SK-N-SH (cell line): ENCODE data around the gene SNAPC1. TPM values are rescaled to one million over a fixed set of nuclear protein-coding genes. Genes with fewer than 3 reads are reported as not detected.

ENCODE experiments used
- CTCF ChIA-PET: fragments of 300-600, 350-600 bp; formaldehyde crosslinking; extraction: SDS; loops from one replicate; lab custom pipeline; 2021; lab: Yijun Ruan, JAX
- POLR2A ChIA-PET: fragments of 350-600 bp; sonication (Branson Sonifier 250); formaldehyde crosslinking; extraction: SDS; loops from one replicate; lab custom pipeline; 2020; ENCODE audit warnings: antibody characterized with exemption, inconsistent platforms; lab: Yijun Ruan, JAX
- DNase-seq: peaks from one replicate; pipeline ENCODE4 v3.0.0; 2012
- H2AFZ ChIP-seq: fragments of 200-600 bp; sonication (generic); 2 replicates; pipeline ENCODE4 v1.8.1; 2016; ENCODE audit warnings: antibody characterized with exemption, mild to moderate bottlenecking, low read depth
- H3F3A ChIP-seq: fragments of 200-600 bp; sonication (generic); replicated peaks from 2 replicates; pipeline ENCODE3; 2016; ENCODE audit warnings: antibody characterized with exemption, mild to moderate bottlenecking; ENCODE audit not compliant: insufficient read depth
- H3K27ac ChIP-seq, 2 experiments: fragments of 200-500 bp in 1 of 2; fragments of 200-600 bp in 1 of 2; sonication (Bioruptor generic) in 1 of 2; sonication (generic), shearing (Covaris generic) in 1 of 2; 2 replicates each; pipeline versions ENCODE4 v1.5.1 to v1.6.1; 2014 to 2016; ENCODE audit warnings: low read depth in 2 of 2, inconsistent platforms in 1 of 2, low read length in 1 of 2, mild to moderate bottlenecking in 1 of 2, mixed read lengths in 1 of 2
- H3K27me3 ChIP-seq: fragments of 200-600 bp; sonication (generic), shearing (Covaris generic); 2 replicates; pipeline ENCODE4 v1.6.1; 2016; ENCODE audit warnings: mixed run types; ENCODE audit not compliant: insufficient read depth
- H3K36me3 ChIP-seq, 2 experiments: fragments of 200-500 bp in 1 of 2; fragments of 200-600 bp in 1 of 2; sonication (Bioruptor generic) in 1 of 2; sonication (generic) in 1 of 2; replicated peaks in 1 of 2; 2 replicates each; pipeline versions ENCODE3 to v1.5.1; 2014 to 2016; ENCODE audit warnings: low read length in 1 of 2, mild to moderate bottlenecking in 1 of 2; ENCODE audit not compliant: insufficient read depth in 2 of 2, control insufficient read depth in 1 of 2
- H3K4me1 ChIP-seq, 2 experiments: fragments of 200-500 bp in 1 of 2; fragments of 200-600 bp in 1 of 2; sonication (Bioruptor generic) in 1 of 2; sonication (generic), shearing (Covaris generic) in 1 of 2; 2 replicates each; pipeline versions ENCODE4 v1.5.1 to v1.6.1; 2014 to 2016; ENCODE audit warnings: low read depth in 1 of 2, low read length in 1 of 2, mixed run types in 1 of 2; ENCODE audit not compliant: insufficient read depth in 2 of 2, control insufficient read depth in 1 of 2
- H3K4me2 ChIP-seq: fragments of 200-600 bp; sonication (generic), shearing (Covaris generic); 2 replicates; pipeline ENCODE4 v1.6.1; 2017; ENCODE audit warnings: mixed run types
- H3K4me3 ChIP-seq, 2 experiments: fragments of 200-500 bp in 1 of 2; fragments of 200-600 bp in 1 of 2; sonication (Bioruptor generic) in 1 of 2; sonication (generic), shearing (Covaris generic) in 1 of 2; 2 replicates each; pipeline versions ENCODE4 v1.5.1 to v1.8.1; 2014 to 2016; ENCODE audit warnings: low read depth in 2 of 2, inconsistent platforms in 1 of 2, low read length in 1 of 2, mild to moderate bottlenecking in 1 of 2, mixed read lengths in 1 of 2, moderate library complexity in 1 of 2
- H3K79me2 ChIP-seq: fragments of 200-600 bp; sonication (generic); 2 replicates; pipeline ENCODE4 v1.8.1; 2017; ENCODE audit warnings: mild to moderate bottlenecking; ENCODE audit not compliant: insufficient read depth
- H3K9ac ChIP-seq: fragments of 200-600 bp; sonication (generic); 2 replicates; pipeline ENCODE4 v1.6.1; 2017; ENCODE audit warnings: mixed run types
- H3K9me2 ChIP-seq: fragments of 200-600 bp; sonication (generic); 2 replicates; pipeline ENCODE4 v1.6.1; 2017; ENCODE audit warnings: mixed run types
- H3K9me3 ChIP-seq: fragments of 200-600 bp; sonication (generic); 2 replicates; pipeline ENCODE4 v1.6.1; 2017; ENCODE audit warnings: mixed run types, mild to moderate bottlenecking, moderate library complexity
- H4K20me1 ChIP-seq: fragments of 200-600 bp; sonication (generic); 2 replicates; pipeline ENCODE4 v1.6.1; 2017; ENCODE audit warnings: mild to moderate bottlenecking, mixed run types; ENCODE audit not compliant: insufficient read depth
- EP300 ChIP-seq, 2 experiments: IDR thresholded peaks; 2 replicates each; pipeline versions ENCODE4 v1.4.0 to v1.6.1; 2012; ENCODE audit warnings: borderline replicate concordance in 1 of 2, low read depth in 1 of 2, low read length in 1 of 2
- EZH2phosphoT487 ChIP-seq: fragments of 200-600 bp; sonication (generic); IDR thresholded peaks from 2 replicates; pipeline ENCODE4 v1.6.1; 2017; ENCODE audit warnings: low read depth, mixed run types, mild to moderate bottlenecking, antibody characterized with exemption, moderate library complexity, borderline replicate concordance
- MEF2A ChIP-seq: IDR thresholded peaks from 2 replicates; pipeline ENCODE4 v1.4.0; 2012; ENCODE audit warnings: low read depth, borderline replicate concordance
- SMC3 ChIP-seq: IDR thresholded peaks from 2 replicates; pipeline ENCODE4 v1.6.1; 2012; ENCODE audit warnings: low read depth, low read length, improper control_type of control experiment
- WGBS: methylation state at CpG from one replicate; pipeline ENCODE4 v1.1.6; 2017; ENCODE audit warnings: low lambda C conversion rate; 5-methylcytosine and 5-hydroxymethylcytosine counted together
- polyA plus RNA-seq, 3 experiments: library from polyadenylated mRNA; depleted of rRNA; stranded (reverse); fragments of >200 nt; gene quantifications; 2 replicates each; pipeline ENCODE4 v1.2.3, GENCODE V29; 2012
- TF ChIP-seq, protein P1 (sequence below): fragments of 200-600 bp; sonication (generic); IDR thresholded peaks from 2 replicates; pipeline ENCODE4 v1.6.1; 2017; ENCODE audit warnings: antibody characterized with exemption, mild to moderate bottlenecking, moderate library complexity
- TF ChIP-seq, protein P2 (sequence below): IDR thresholded peaks from 2 replicates; pipeline ENCODE4 v1.4.0; 2012; ENCODE audit warnings: low read depth, borderline replicate concordance

Gene SNAPC1
- polyA plus RNA-seq, 1 of the 3 experiments (the other 2 are of a cell fraction): 3.4 TPM

DNA sequence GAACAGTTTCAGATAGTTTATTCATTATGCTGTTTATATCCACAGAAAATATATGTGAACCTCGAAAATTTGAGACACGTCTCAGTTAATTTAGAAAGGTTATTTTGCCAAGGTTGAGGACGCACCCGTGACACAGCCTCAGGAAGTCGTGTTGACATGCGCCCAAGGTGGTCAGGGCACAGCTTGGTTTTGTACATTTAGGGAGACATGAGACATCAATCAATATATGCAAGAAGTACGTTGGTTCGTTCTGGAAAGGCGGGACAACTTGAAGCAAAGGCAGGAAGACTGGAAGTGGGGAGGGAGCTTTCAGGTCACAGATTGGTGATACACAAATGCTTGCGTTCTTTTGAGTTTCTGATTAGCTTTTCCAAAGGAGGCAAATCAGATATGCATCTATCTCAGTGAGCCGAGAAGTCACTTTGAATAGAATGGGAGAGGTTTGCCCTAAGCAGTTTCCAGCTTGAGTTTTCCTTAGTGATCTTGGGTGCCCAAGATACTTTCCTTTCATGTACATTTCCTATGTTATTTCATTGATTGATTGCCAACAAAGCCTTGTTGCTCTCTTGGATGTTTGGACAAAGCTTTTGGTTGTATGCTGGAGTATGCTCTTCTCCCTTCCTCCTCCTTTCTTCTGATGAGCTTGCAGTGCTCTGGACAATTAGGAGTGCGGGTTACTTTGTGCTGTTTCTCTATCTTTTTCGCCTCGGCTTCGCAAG is 3.2 kb downstream of the SNAPC1 start:
- Histone ChIP-seq H3K27ac (no peak overlapping the region), H3K9me3 (no peaks in the 10 kb centered on the region), H3K4me2 (peak overlapping the region; percentile 78), H4K20me1 (no peaks in the 10 kb centered on the region), H2AFZ (no peak overlapping the region), H3F3A (no peaks in the 10 kb centered on the region), H3K4me1 (peaks cover 13 to 15% of the 10 kb centered on the region in 2 experiments; a peak in 3 of 4 replicates), H3K27me3 (no peaks in the 10 kb centered on the region), H3K79me2 (peaks cover 59% of the 10 kb centered on the region), H3K36me3 (peaks cover 9 to 14% of the 10 kb centered on the region in 2 experiments), H3K9ac (no peak overlapping the region), H3K9me2 (no peaks in the 10 kb centered on the region), H3K4me3 (peak overlapping the region in 1 of 2 experiments; percentile 33; a peak in 1 of 4 replicates)
- no peak for TF ChIP-seq MEF2A
- TF ChIP-seq, protein P1, sequence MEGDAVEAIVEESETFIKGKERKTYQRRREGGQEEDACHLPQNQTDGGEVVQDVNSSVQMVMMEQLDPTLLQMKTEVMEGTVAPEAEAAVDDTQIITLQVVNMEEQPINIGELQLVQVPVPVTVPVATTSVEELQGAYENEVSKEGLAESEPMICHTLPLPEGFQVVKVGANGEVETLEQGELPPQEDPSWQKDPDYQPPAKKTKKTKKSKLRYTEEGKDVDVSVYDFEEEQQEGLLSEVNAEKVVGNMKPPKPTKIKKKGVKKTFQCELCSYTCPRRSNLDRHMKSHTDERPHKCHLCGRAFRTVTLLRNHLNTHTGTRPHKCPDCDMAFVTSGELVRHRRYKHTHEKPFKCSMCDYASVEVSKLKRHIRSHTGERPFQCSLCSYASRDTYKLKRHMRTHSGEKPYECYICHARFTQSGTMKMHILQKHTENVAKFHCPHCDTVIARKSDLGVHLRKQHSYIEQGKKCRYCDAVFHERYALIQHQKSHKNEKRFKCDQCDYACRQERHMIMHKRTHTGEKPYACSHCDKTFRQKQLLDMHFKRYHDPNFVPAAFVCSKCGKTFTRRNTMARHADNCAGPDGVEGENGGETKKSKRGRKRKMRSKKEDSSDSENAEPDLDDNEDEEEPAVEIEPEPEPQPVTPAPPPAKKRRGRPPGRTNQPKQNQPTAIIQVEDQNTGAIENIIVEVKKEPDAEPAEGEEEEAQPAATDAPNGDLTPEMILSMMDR: no peak
- ChIA-PET POLR2A (no interaction called here), CTCF (interaction anchor here (0.9 to 2.1 kb wide), 2 partner anchors 44 to 72 kb away, joined by 3 to 9 read pairs; no protein-coding TSS in a partner anchor)
- 92% methylated on average over 15 of the region's 15 CpGs for WGBS
- DNase-seq: no peak

DNA sequence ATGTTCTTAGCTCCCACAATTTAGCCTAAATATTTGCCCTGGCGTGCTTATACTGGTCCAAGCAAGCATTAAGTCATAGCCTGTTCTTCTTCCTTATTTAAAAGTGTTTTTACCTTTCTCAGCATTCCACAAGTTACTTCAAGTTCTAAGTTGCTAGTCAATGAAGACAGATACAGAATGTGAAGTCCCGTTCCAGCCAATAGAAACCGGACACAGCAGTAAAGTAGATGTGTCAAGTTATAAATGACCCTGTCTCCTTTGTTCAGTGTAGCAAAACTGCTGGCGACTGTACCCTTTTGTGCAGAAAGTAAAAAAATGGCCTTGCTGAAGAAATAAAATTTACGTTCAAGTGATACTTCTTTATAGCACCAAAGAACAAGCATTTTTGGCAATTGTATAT is 3.9 kb downstream of the SNAPC1 start:
- H3K4me3 ChIP-seq: no peak overlapping the region
- H3K9me3 ChIP-seq: no peaks in the 10 kb centered on the region
- WGBS: 95% methylated on average over 5 of the region's 5 CpGs
- CTCF ChIA-PET: interaction anchor here (0.9 to 2.1 kb wide), 3 partner anchors 11 to 71 kb away, joined by 3 to 9 read pairs (median 4); no protein-coding TSS in a partner anchor
- H3K9me2 ChIP-seq: no peaks in the 10 kb centered on the region
- no peak overlapping the region for H3K27ac ChIP-seq
- POLR2A ChIA-PET: no interaction called here
- no peaks in the 10 kb centered on the region for H3F3A ChIP-seq
- no peak overlapping the region for H2AFZ ChIP-seq
- TF ChIP-seq SMC3 (no peak), EZH2phosphoT487 (no peak), EP300 (IDR thresholded peaks at IDR 0.05; ENCODE audit: borderline replicate concordance in 1 of 2, low read depth in 1 of 2, low read length in 1 of 2) (no peak)
- TF ChIP-seq, protein P2, sequence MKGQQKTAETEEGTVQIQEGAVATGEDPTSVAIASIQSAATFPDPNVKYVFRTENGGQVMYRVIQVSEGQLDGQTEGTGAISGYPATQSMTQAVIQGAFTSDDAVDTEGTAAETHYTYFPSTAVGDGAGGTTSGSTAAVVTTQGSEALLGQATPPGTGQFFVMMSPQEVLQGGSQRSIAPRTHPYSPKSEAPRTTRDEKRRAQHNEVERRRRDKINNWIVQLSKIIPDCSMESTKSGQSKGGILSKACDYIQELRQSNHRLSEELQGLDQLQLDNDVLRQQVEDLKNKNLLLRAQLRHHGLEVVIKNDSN: no peak
- TF ChIP-seq, all 33 proteins: peak for 0
- H3K9ac ChIP-seq: no peak overlapping the region
- no peak for DNase-seq
- peaks cover 9 to 20% of the 10 kb centered on the region in 2 experiments for H3K36me3 ChIP-seq
- H3K4me2 ChIP-seq: no peak overlapping the region
- H4K20me1 ChIP-seq: no peaks in the 10 kb centered on the region
- peaks cover 13 to 15% of the 10 kb centered on the region in 2 experiments; a peak in 3 of 4 replicates for H3K4me1 ChIP-seq
- no peaks in the 10 kb centered on the region for H3K27me3 ChIP-seq
- peaks cover 59% of the 10 kb centered on the region for H3K79me2 ChIP-seq
